Sigmoid colon (tissue), 7 donors: ENCODE measurements around the gene NTRK3. TPM values are rescaled to one million over a fixed set of nuclear protein-coding genes. Genes with fewer than 3 reads are reported as not detected.

Source experiments
- DNase-seq: peaks from one replicate; pipeline ENCODE4 v3.0.0-alpha.2; 2019
- H3K27ac ChIP-seq, 4 donors: fragments of 200-600 bp; sonication (generic); one replicate each; pipeline ENCODE4 v1.5.1; 2016 to 2019; ENCODE audit warnings: mild to moderate bottlenecking in 1 of 4
- H3K27me3 ChIP-seq, 3 donors: fragments of 200-600 bp; sonication (generic); one replicate each; pipeline ENCODE4 v1.5.1; 2019; ENCODE audit warnings: mild to moderate bottlenecking in 1 of 3
- H3K36me3 ChIP-seq, 4 donors: fragments of 200-600 bp; sonication (generic); one replicate each; pipeline ENCODE4 v1.5.1; 2016 to 2019
- H3K4me1 ChIP-seq, 4 donors: fragments of 200-600 bp; sonication (generic); one replicate each; pipeline ENCODE4 v1.5.1; 2017 to 2019
- H3K4me3 ChIP-seq, 4 donors: fragments of 200-600 bp; sonication (generic); one replicate each; pipeline ENCODE4 v1.5.1; 2017 to 2019; ENCODE audit warnings: mild to moderate bottlenecking in 2 of 4, moderate library complexity in 1 of 4
- H3K9me3 ChIP-seq, 4 donors: fragments of 200-600 bp in 3 of 4; sonication (generic) in 3 of 4; one replicate each; pipeline versions ENCODE4 v1.5.1 to v1.6.1; 2013 to 2019
- CTCF ChIP-seq, 4 experiments: fragments of 450-650 bp in 3 of 4; fragments of 200-600 bp in 1 of 4; IDR thresholded peaks; one replicate each; pipeline ENCODE4 v1.5.1; 2016 to 2019; ENCODE audit warnings: antibody characterized with exemption in 4 of 4, mild to moderate bottlenecking in 3 of 4, moderate library complexity in 2 of 4
- EP300 ChIP-seq, 4 donors: sonication (generic); formaldehyde crosslinking; IDR thresholded peaks; one replicate each; pipeline ENCODE4 v1.6.1; 2017; ENCODE audit warnings: antibody characterized with exemption in 4 of 4
- POLR2A ChIP-seq, 2 donors: fragments of 450-650 bp; IDR thresholded peaks; one replicate each; pipeline ENCODE4 v1.6.1; 2016; ENCODE audit warnings: antibody characterized with exemption in 2 of 2, mild to moderate bottlenecking in 2 of 2, moderate library complexity in 2 of 2
- POLR2AphosphoS5 ChIP-seq, 4 donors: sonication (generic); formaldehyde crosslinking; IDR thresholded peaks; one replicate each; pipeline ENCODE4 v1.6.1; 2017; ENCODE audit warnings: antibody characterized with exemption in 4 of 4
- WGBS, 2 donors: extraction: QIAGEN DNeasy Blood & Tissue Kit; methylation state at CpG; one replicate each; pipeline ENCODE4 v1.1.7; 2013; 5-methylcytosine and 5-hydroxymethylcytosine counted together
- intact Hi-C: fragments of 100-400 bp; cut with DNase I; formaldehyde crosslinking; loops from one replicate; pipeline ENCODE4 v1.15.1; 2023
- polyA plus RNA-seq, 3 donors: library from polyadenylated mRNA; stranded (reverse); fragments of 200-250 nt; gene quantifications; one replicate each; pipeline ENCODE4 v1.2.3, GENCODE V29; 2013
- total RNA-seq, 4 donors: library from RNA; depleted of rRNA; stranded (reverse); fragments of >200 nt; gene quantifications; one replicate each; pipeline ENCODE4 v1.1.0, GENCODE V29; 2016
- donor health status: healthy with polysubstance abuse.
- donor health status: Bipolar disorder and iron deficiency.
- donor health status: healthy.

The NTRK3 gene
- total and polyA plus RNA-seq, 7 donors = 1.1 to 13.0 (median 3.6) TPM; not detected in 2

- Histone ChIP-seq H3K27me3 (no peaks in the 10 kb centered on the region), H3K36me3 (no peaks in the 10 kb centered on the region), H3K4me1 (no peaks in the 10 kb centered on the region), H3K9me3 (no peaks in the 10 kb centered on the region), H3K4me3 (no peak overlapping the region), H3K27ac (no peak overlapping the region)
- TF ChIP-seq POLR2A (IDR thresholded peaks at IDR 0.05) (no peak), CTCF (IDR thresholded peaks at IDR 0.05) (no peak), POLR2AphosphoS5 (IDR thresholded peaks at IDR 0.05) (no peak), EP300 (IDR thresholded peaks at IDR 0.05) (no peak)
- no peak for DNase-seq
- 80 to 86% methylated on average over 4 of the region's 4 CpGs for WGBS, 2 donors
- intact Hi-C loops = no loop called here
Measured at GRCh38 chr15:88202231-88202630, 54.3 kb downstream of the NTRK3 start.

GRCh38 chr15:88201207-88201606 is 55.3 kb downstream of the NTRK3 start:
- Histone ChIP-seq H3K36me3 (no peaks in the 10 kb centered on the region), H3K27me3 (no peaks in the 10 kb centered on the region), H3K9me3 (no peaks in the 10 kb centered on the region), H3K27ac (no peak overlapping the region), H3K4me1 (no peaks in the 10 kb centered on the region), H3K4me3 (no peak overlapping the region)
- TF ChIP-seq POLR2AphosphoS5 (IDR thresholded peaks at IDR 0.05) = no peak
- TF ChIP-seq EP300 (IDR thresholded peaks at IDR 0.05) = no peak
- no peak for TF ChIP-seq POLR2A (IDR thresholded peaks at IDR 0.05)
- 34 to 75% methylated on average over 3 of the region's 3 CpGs for WGBS, 2 donors
- intact Hi-C loops = no loop called here
- DNase-seq = no peak

GRCh38 chr15:88196961-88197360 is 59.6 kb downstream of the NTRK3 start:
- intact Hi-C loops = no loop called here
- Histone ChIP-seq H3K4me1 (no peaks in the 10 kb centered on the region), H3K36me3 (no peaks in the 10 kb centered on the region), H3K4me3 (no peak overlapping the region), H3K27me3 (no peaks in the 10 kb centered on the region), H3K9me3 (no peaks in the 10 kb centered on the region), H3K27ac (no peak overlapping the region)
- DNase-seq = no peak
- no peak for TF ChIP-seq EP300 (IDR thresholded peaks at IDR 0.05)
- TF ChIP-seq POLR2A (IDR thresholded peaks at IDR 0.05) = no peak

GRCh38 chr15:88194162-88194561 is 62.4 kb downstream of the NTRK3 start:
- DNase-seq = no peak
- H3K27ac ChIP-seq = no peak overlapping the region
- intact Hi-C loops = no loop called here
- no peaks in the 10 kb centered on the region for H3K4me1 ChIP-seq
- no peaks in the 10 kb centered on the region for H3K27me3 ChIP-seq
- H3K36me3 ChIP-seq = no peaks in the 10 kb centered on the region
- 91% methylated on average over 4 of the region's 4 CpGs for WGBS, 2 donors
- H3K4me3 ChIP-seq = no peak overlapping the region
- no peak for TF ChIP-seq POLR2A (IDR thresholded peaks at IDR 0.05)
- no peak for TF ChIP-seq POLR2AphosphoS5 (IDR thresholded peaks at IDR 0.05)
- TF ChIP-seq CTCF (IDR thresholded peaks at IDR 0.05) = no peak
- TF ChIP-seq EP300 (IDR thresholded peaks at IDR 0.05) = no peak
- H3K9me3 ChIP-seq = no peaks in the 10 kb centered on the region

GRCh38 chr15:88193415-88193814 is 63.1 kb downstream of the NTRK3 start:
- no peaks in the 10 kb centered on the region for H3K36me3 ChIP-seq
- intact Hi-C loops = no loop called here
- DNase-seq = no peak
- TF ChIP-seq CTCF (IDR thresholded peaks at IDR 0.05) = no peak
- no peak for TF ChIP-seq POLR2A (IDR thresholded peaks at IDR 0.05)
- no peak for TF ChIP-seq EP300 (IDR thresholded peaks at IDR 0.05)
- no peak for TF ChIP-seq POLR2AphosphoS5 (IDR thresholded peaks at IDR 0.05)
- H3K4me1 ChIP-seq = no peaks in the 10 kb centered on the region
- H3K27ac ChIP-seq = no peak overlapping the region
- no peaks in the 10 kb centered on the region for H3K27me3 ChIP-seq
- no peaks in the 10 kb centered on the region for H3K9me3 ChIP-seq
- H3K4me3 ChIP-seq = no peak overlapping the region
- 55 to 70% methylated on average over 4 of the region's 4 CpGs for WGBS, 2 donors

GRCh38 chr15:88191812-88192165 is 64.8 kb downstream of the NTRK3 start:
- Histone ChIP-seq H3K4me3 (no peak overlapping the region), H3K36me3 (no peaks in the 10 kb centered on the region), H3K9me3 (no peaks in the 10 kb centered on the region), H3K27ac (no peak overlapping the region), H3K27me3 (no peaks in the 10 kb centered on the region), H3K4me1 (no peaks in the 10 kb centered on the region)
- WGBS, 2 donors = 84 to 88% methylated on average over 10 of the region's 10 CpGs
- intact Hi-C loops = no loop called here
- no peak for DNase-seq
- TF ChIP-seq POLR2AphosphoS5 (IDR thresholded peaks at IDR 0.05) (no peak), EP300 (IDR thresholded peaks at IDR 0.05) (no peak), CTCF (IDR thresholded peaks at IDR 0.05) (no peak), POLR2A (IDR thresholded peaks at IDR 0.05) (no peak)
